Brain microvascular endothelial cell (primary cell): ENCODE measurements around the gene POMC.
"Not testable (repeated sequence)": the region's sequence is repeated elsewhere in the genome, so short reads cannot be mapped to it uniquely, and the experiment has no call there.

Experiments used
- DNase-seq: peaks from one replicate; pipeline ENCODE4 v3.0.0-alpha.2; 2020
- H3K27ac ChIP-seq: fragments of 250-450 bp; sonication (Bioruptor Pico); 2 replicates; pipeline ENCODE4 v1.5.1; 2020; ENCODE audit warnings: mild to moderate bottlenecking, moderate library complexity
- H3K27me3 ChIP-seq: fragments of 250-450 bp; sonication (Bioruptor Pico); replicated peaks from 2 replicates; pipeline ENCODE4 v1.5.1; 2020; ENCODE audit warnings: mild to moderate bottlenecking
- H3K36me3 ChIP-seq: fragments of 250-450 bp; sonication (Bioruptor Pico); replicated peaks from 2 replicates; pipeline ENCODE4 v1.5.1; 2020; ENCODE audit warnings: mild to moderate bottlenecking
- H3K4me3 ChIP-seq: 2 replicates; pipeline ENCODE4 v1.5.1; 2011; ENCODE audit warnings: low read depth, mild to moderate bottlenecking, control low read depth, low read length, moderate library complexity
- CTCF ChIP-seq: IDR thresholded peaks from 2 replicates; pipeline ENCODE4 v1.5.1; 2011; ENCODE audit warnings: low read depth, mild to moderate bottlenecking, moderate library complexity, low read length, control low read depth, inconsistent platforms; ENCODE audit errors: missing control alignments
- in situ Hi-C: cut with HindIII; loops from 2 replicates; pipeline ENCODE4 v1.10.0; 2017; ENCODE audit warnings: low sequenced_read_pairs, low pct_ligation_motif_present

Gene POMC

GRCh38 chr2:25168256-25169072 is at the start of gene POMC:
Gene POMC, minus strand, starts transcription at chr2:25168580. Its CDS starts 3,808 bp downstream, at chr2:25164772.
- in situ Hi-C loops = no loop called here
- Histone ChIP-seq H3K27me3 (peaks cover 56% of the 10 kb centered on the region), H3K27ac (no peak within 1 kb of the TSS), H3K36me3 (no peaks in the 10 kb centered on the region), H3K4me3 (peak within 1 kb of the TSS; percentile 42)
- no peak for TF ChIP-seq CTCF
- no peak for DNase-seq

- H3K36me3 ChIP-seq = no peaks in the 10 kb centered on the region
Measured at GRCh38 chr2:25218100-25218499, 49.7 kb upstream of the POMC start.

GRCh38 chr2:25215948-25216679 is 47.7 kb upstream of the POMC start:
- no peak overlapping the region for H3K27ac ChIP-seq

More at GRCh38 chr2:25218100-25218499, 49.7 kb upstream of the POMC start:
- Histone ChIP-seq H3K27me3 (no peaks in the 10 kb centered on the region), H3K4me3 (no peak overlapping the region), H3K27ac (no peak overlapping the region)
- no peak for TF ChIP-seq CTCF
- no peak for DNase-seq
- in situ Hi-C loops = no loop called here

GRCh38 chr2:25215232-25215631 is 46.9 kb upstream of the POMC start:
- Histone ChIP-seq H3K36me3 (no peaks in the 10 kb centered on the region), H3K27ac (no peak overlapping the region), H3K27me3 (no peaks in the 10 kb centered on the region), H3K4me3 (no peak overlapping the region)
- no peak for DNase-seq
- TF ChIP-seq CTCF = no peak
- in situ Hi-C loops = no loop called here

More at GRCh38 chr2:25215948-25216679, 47.7 kb upstream of the POMC start:
- TF ChIP-seq CTCF = no peak
- no peak for DNase-seq
- H3K27me3 ChIP-seq = no peaks in the 10 kb centered on the region
- H3K4me3 ChIP-seq = peak overlapping the region; percentile 60
- H3K36me3 ChIP-seq = no peaks in the 10 kb centered on the region
- in situ Hi-C loops = no loop called here

DNA sequence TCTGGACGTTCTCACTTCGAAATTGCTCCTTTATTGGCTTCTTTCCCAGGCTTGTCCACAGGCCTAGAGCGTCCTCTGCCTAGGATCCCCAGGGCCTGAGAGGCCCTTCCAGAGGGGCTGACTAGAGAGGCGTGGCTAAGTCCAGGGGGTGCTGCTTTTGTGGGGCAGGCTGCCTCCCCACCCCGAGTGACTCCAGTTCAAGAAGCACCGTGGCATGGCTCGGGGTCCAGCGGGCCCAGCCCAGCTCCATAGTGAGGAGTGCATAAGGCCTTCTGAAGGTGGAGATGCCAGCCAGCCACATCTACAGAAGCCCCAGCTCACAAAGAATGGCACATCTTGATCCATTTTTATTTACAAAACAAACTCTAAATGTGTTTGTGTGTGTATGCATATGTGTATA is 44.8 kb upstream of the POMC start:
- Histone ChIP-seq H3K27me3 (no peaks in the 10 kb centered on the region), H3K36me3 (no peaks in the 10 kb centered on the region), H3K4me3 (no peak overlapping the region), H3K27ac (no peak overlapping the region)
- no peak for TF ChIP-seq CTCF
- in situ Hi-C loops = no loop called here
- no peak for DNase-seq

DNA sequence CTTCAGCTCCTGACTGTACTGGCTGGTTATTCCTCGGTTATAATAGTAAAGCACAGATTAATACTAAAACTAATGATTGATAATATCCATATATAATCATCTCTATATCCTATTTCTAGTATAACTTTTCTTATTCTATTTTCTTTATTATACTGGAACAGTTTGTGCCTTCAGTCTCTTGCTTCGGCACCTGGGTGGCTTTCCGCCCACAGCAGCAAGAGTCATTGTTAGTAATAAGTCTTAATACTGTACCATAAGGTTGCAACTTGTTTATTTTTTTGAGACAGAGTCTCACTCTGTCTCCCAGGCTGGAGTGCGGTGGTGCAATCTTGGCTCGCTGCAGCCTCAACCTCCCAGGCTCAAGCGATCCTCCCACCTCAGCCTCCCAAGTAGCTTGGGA is 42.5 kb upstream of the POMC start:
- H3K36me3 ChIP-seq, H3K27me3 ChIP-seq, in situ Hi-C loops, H3K4me3 ChIP-seq, H3K27ac ChIP-seq, DNase-seq: not testable (repeated sequence)
